ENCODE data around the gene MAN2A1.
"Not testable (repeated sequence)": the region's sequence is repeated elsewhere in the genome, so short reads cannot be mapped to it uniquely, and the experiment has no call there.

The MAN2A1 gene

GRCh38 chr5:109756543-109757185, 66.9 kb downstream of the MAN2A1 start:
- no peak for DNase-seq (ENCODE audit: low read depth)

- DNase-seq (ENCODE audit: low read depth): no peak
These were observed 67.8 kb downstream of the MAN2A1 start for GRCh38 chr5:109757490-109757889.

- no peak for DNase-seq (ENCODE audit: low read depth)
These were observed 69.6 kb downstream of the MAN2A1 start for GRCh38 chr5:109759306-109759705.

- DNase-seq (ENCODE audit: low read depth): not testable (repeated sequence)
These were observed 70.4 kb downstream of the MAN2A1 start for GRCh38 chr5:109760130-109760529.

- DNase-seq (ENCODE audit: low read depth): no peak
These were observed 73.1 kb downstream of the MAN2A1 start for GRCh38 chr5:109762821-109763220.

- no peak for DNase-seq (ENCODE audit: low read depth)
These were observed 77.7 kb downstream of the MAN2A1 start for GRCh38 chr5:109767184-109767995.

GRCh38 chr5:109767997-109768396, 78.3 kb downstream of the MAN2A1 start:
- no peak for DNase-seq (ENCODE audit: low read depth)

- no peak for DNase-seq (ENCODE audit: low read depth)
These were observed 80.0 kb downstream of the MAN2A1 start for GRCh38 chr5:109769597-109770291.

- DNase-seq (ENCODE audit: low read depth): no peak
These were observed 85.4 kb downstream of the MAN2A1 start for GRCh38 chr5:109775130-109775529.

GRCh38 chr5:109779036-109779735, 89.5 kb downstream of the MAN2A1 start:
- no peak for DNase-seq (ENCODE audit: low read depth)

GRCh38 chr5:109784687-109785086, 95.0 kb downstream of the MAN2A1 start:
- no peak for DNase-seq (ENCODE audit: low read depth)

GRCh38 chr5:109786206-109786855, 96.6 kb downstream of the MAN2A1 start:
- no peak for DNase-seq (ENCODE audit: low read depth)

- no peak for DNase-seq (ENCODE audit: low read depth)
These were observed 98.9 kb downstream of the MAN2A1 start for GRCh38 chr5:109788596-109788995.

GRCh38 chr5:109792613-109793012, 102.9 kb downstream of the MAN2A1 start:
- no peak for DNase-seq (ENCODE audit: low read depth)

- DNase-seq (ENCODE audit: low read depth): no peak
These were observed 114.1 kb downstream of the MAN2A1 start for GRCh38 chr5:109803854-109804253.

- no peak for DNase-seq (ENCODE audit: low read depth)
These were observed 115.7 kb downstream of the MAN2A1 start for GRCh38 chr5:109805472-109805871.

- no peak for DNase-seq (ENCODE audit: low read depth)
These were observed 116.2 kb downstream of the MAN2A1 start for GRCh38 chr5:109805883-109806282.

- no peak for DNase-seq (ENCODE audit: low read depth)
These were observed 123.0 kb downstream of the MAN2A1 start for GRCh38 chr5:109812698-109813097.

- no peak for DNase-seq (ENCODE audit: low read depth)
These were observed 127.0 kb downstream of the MAN2A1 start for GRCh38 chr5:109816732-109817131.

- no peak for DNase-seq (ENCODE audit: low read depth)
These were observed 130.2 kb downstream of the MAN2A1 start for GRCh38 chr5:109819878-109820277.

GRCh38 chr5:109823597-109823996, 133.9 kb downstream of the MAN2A1 start:
- DNase-seq (ENCODE audit: low read depth): no peak

GRCh38 chr5:109825450-109825849, 135.7 kb downstream of the MAN2A1 start:
- no peak for DNase-seq (ENCODE audit: low read depth)
